ENCODE measurements around the gene PRDM16.

The PRDM16 gene

GRCh38 chr1:3126756-3127678 lies 58.0 kb downstream of the PRDM16 start:
- Histone ChIP-seq H3K27ac (ENCODE audit: extremely low read depth, low read depth, low read length) (no peak overlapping the region), H3K36me3 (ENCODE audit: control insufficient read depth in 2 of 2, insufficient read depth in 1 of 2, low read length in 2 of 2) (no peaks in the 10 kb centered on the region), H3K4me3 (ENCODE audit: low read depth, low read length) (no peak overlapping the region), H3K4me1 (ENCODE audit: control insufficient read depth, insufficient read depth, low read length) (peaks cover 5% of the 10 kb centered on the region), H3K9me3 (ENCODE audit: control insufficient read depth, insufficient read depth, low read depth, low read length) (no peaks in the 10 kb centered on the region)
- TF ChIP-seq ZNF248 (tag by site-specific recombination; IDR thresholded peaks at IDR 0.05) (no peak), ZBTB20 (tag by site-specific recombination; IDR thresholded peaks at IDR 0.05) (peak; percentile 16; the same call in 1 of the 2 replicates), ZNF600 (tag by site-specific recombination; IDR thresholded peaks at IDR 0.05) (peak; percentile 58; the same call in 1 of the 2 replicates)
- ChIA-PET CTCF (no interaction called here), POLR2A (no interaction called here)

DNA sequence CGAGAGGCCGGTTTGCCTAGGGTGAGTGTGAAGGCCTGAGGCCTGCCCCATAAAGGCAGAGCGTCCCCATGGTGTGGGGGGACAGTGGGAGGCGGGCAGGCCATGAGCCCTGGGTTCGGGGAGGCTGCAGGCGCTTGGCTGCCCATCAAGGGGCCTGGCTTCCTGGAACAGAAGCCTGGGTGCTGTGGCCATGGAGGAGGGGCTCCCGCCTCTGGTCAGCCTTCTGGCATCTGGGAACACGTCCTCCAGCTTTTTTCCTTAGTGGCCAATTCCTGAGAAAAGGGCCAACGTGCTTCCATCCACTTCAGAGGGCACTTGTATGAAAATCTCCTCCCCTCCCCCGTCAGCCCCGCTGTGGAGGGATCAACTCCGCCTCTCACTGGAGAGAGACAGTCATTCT lies 58.7 kb downstream of the PRDM16 start:
- Histone ChIP-seq H3K9me3 (ENCODE audit: control insufficient read depth, insufficient read depth, low read depth, low read length) (no peaks in the 10 kb centered on the region), H3K4me1 (ENCODE audit: control insufficient read depth, insufficient read depth, low read length) (peaks cover 5% of the 10 kb centered on the region), H3K4me3 (ENCODE audit: low read depth, low read length) (no peak overlapping the region), H3K27ac (ENCODE audit: extremely low read depth, low read depth, low read length) (no peak overlapping the region), H3K36me3 (ENCODE audit: control insufficient read depth in 2 of 2, insufficient read depth in 1 of 2, low read length in 2 of 2) (no peaks in the 10 kb centered on the region)
- ChIA-PET POLR2A (no interaction called here), CTCF (no interaction called here)
- TF ChIP-seq ZNF211 (tag by site-specific recombination; IDR thresholded peaks at IDR 0.05; ENCODE audit: low read depth) = no peak
- no peak for TF ChIP-seq ZNF555 (tag by site-specific recombination; conservative IDR thresholded peaks at IDR 0.05)
- TF ChIP-seq, protein P1, sequence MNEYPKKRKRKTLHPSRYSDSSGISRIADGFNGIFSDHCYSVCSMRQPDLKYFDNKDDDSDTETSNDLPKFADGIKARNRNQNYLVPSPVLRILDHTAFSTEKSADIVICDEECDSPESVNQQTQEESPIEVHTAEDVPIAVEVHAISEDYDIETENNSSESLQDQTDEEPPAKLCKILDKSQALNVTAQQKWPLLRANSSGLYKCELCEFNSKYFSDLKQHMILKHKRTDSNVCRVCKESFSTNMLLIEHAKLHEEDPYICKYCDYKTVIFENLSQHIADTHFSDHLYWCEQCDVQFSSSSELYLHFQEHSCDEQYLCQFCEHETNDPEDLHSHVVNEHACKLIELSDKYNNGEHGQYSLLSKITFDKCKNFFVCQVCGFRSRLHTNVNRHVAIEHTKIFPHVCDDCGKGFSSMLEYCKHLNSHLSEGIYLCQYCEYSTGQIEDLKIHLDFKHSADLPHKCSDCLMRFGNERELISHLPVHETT (tag by site-specific recombination; IDR thresholded peaks at IDR 0.05) = no peak
- TF ChIP-seq ZNF654 (tag by site-specific recombination; IDR thresholded peaks at IDR 0.05; ENCODE audit: low read depth) = no peak

GRCh38 chr1:3128431-3129132 lies 59.6 kb downstream of the PRDM16 start:
- Histone ChIP-seq H3K36me3 (ENCODE audit: control insufficient read depth in 2 of 2, insufficient read depth in 1 of 2, low read length in 2 of 2) (no peaks in the 10 kb centered on the region), H3K4me1 (ENCODE audit: control insufficient read depth, insufficient read depth, low read length) (peaks cover 5% of the 10 kb centered on the region), H3K27ac (ENCODE audit: extremely low read depth, low read depth, low read length) (no peak overlapping the region), H3K9me3 (ENCODE audit: control insufficient read depth, insufficient read depth, low read depth, low read length) (no peaks in the 10 kb centered on the region), H3K4me3 (ENCODE audit: low read depth, low read length) (no peak overlapping the region)
- ChIA-PET CTCF (no interaction called here), POLR2A (no interaction called here)
- TF ChIP-seq GLI4 (tag by site-specific recombination; IDR thresholded peaks at IDR 0.05) = no peak
- TF ChIP-seq OVOL3 (tag by site-specific recombination; IDR thresholded peaks at IDR 0.05) = no peak
- no peak for TF ChIP-seq ZNF514 (tag by site-specific recombination; IDR thresholded peaks at IDR 0.05)
- no peak for TF ChIP-seq ZNF843 (tag by site-specific recombination; IDR thresholded peaks at IDR 0.05)
- 0 out of 2 replicates have a peak, but pooled peaks have one; percentile 14 for TF ChIP-seq KLF1 (tag by site-specific recombination; IDR thresholded peaks at IDR 0.05)
- no peak for TF ChIP-seq ZNF624 (tag by site-specific recombination; IDR thresholded peaks at IDR 0.05)
- TF ChIP-seq, protein P2, sequence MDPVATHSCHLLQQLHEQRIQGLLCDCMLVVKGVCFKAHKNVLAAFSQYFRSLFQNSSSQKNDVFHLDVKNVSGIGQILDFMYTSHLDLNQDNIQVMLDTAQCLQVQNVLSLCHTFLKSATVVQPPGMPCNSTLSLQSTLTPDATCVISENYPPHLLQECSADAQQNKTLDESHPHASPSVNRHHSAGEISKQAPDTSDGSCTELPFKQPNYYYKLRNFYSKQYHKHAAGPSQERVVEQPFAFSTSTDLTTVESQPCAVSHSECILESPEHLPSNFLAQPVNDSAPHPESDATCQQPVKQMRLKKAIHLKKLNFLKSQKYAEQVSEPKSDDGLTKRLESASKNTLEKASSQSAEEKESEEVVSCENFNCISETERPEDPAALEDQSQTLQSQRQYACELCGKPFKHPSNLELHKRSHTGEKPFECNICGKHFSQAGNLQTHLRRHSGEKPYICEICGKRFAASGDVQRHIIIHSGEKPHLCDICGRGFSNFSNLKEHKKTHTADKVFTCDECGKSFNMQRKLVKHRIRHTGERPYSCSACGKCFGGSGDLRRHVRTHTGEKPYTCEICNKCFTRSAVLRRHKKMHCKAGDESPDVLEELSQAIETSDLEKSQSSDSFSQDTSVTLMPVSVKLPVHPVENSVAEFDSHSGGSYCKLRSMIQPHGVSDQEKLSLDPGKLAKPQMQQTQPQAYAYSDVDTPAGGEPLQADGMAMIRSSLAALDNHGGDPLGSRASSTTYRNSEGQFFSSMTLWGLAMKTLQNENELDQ (tag by site-specific recombination; IDR thresholded peaks at IDR 0.05; ENCODE audit: low read depth) = no peak
